SW480 (cell line): Measurements from ENCODE around the gene RBM17.
"Not testable (repeated sequence)": the region's sequence is repeated elsewhere in the genome, so short reads cannot be mapped to it uniquely, and the experiment has no call there.

Experiments used
- DNase-seq: peaks from one replicate; pipeline ENCODE4 v3.0.0-alpha.2; 2016; ENCODE audit warnings: low spot score

Gene RBM17

GRCh38 chr10:6056411-6057135 is 32.3 kb upstream of the RBM17 start:
- no peak for DNase-seq

GRCh38 chr10:6058682-6059475 is 30.0 kb upstream of the RBM17 start:
- no peak for DNase-seq

GRCh38 chr10:6059506-6059905 is 29.3 kb upstream of the RBM17 start:
- no peak for DNase-seq

GRCh38 chr10:6061056-6061455 is 27.8 kb upstream of the RBM17 start:
- DNase-seq = no peak

- no peak for DNase-seq
Measured at GRCh38 chr10:6062101-6062771, 26.6 kb upstream of the RBM17 start, which contains the start of gene IL2RA. TSS of gene IL2RA (minus strand) at chr10:6062367. CDS start at chr10:6062151, 216 bp downstream.

GRCh38 chr10:6064119-6064518 is 24.7 kb upstream of the RBM17 start:
- no peak for DNase-seq

- DNase-seq = not testable (repeated sequence)
Measured at GRCh38 chr10:6064726-6065125, 24.1 kb upstream of the RBM17 start.

- DNase-seq = no peak
Measured at GRCh38 chr10:6065406-6065805, 23.4 kb upstream of the RBM17 start.

- DNase-seq = no peak
Measured at GRCh38 chr10:6065835-6066234, 23.0 kb upstream of the RBM17 start.

GRCh38 chr10:6067457-6067856 is 21.4 kb upstream of the RBM17 start:
- no peak for DNase-seq

GRCh38 chr10:6068006-6068405 is 20.8 kb upstream of the RBM17 start:
- no peak for DNase-seq

GRCh38 chr10:6068422-6068821 is 20.4 kb upstream of the RBM17 start:
- no peak for DNase-seq

- DNase-seq = no peak
Measured at GRCh38 chr10:6069081-6069931, 19.5 kb upstream of the RBM17 start.

- no peak for DNase-seq
Measured at GRCh38 chr10:6070660-6071059, 18.2 kb upstream of the RBM17 start.

- DNase-seq = no peak
Measured at GRCh38 chr10:6071181-6072175, 17.4 kb upstream of the RBM17 start.

- DNase-seq = no peak
Measured at GRCh38 chr10:6072215-6072934, 16.5 kb upstream of the RBM17 start.

- peak; percentile 58 for DNase-seq
Measured at GRCh38 chr10:6074489-6075301, 14.1 kb upstream of the RBM17 start.

GRCh38 chr10:6077071-6077675 is 11.7 kb upstream of the RBM17 start:
- DNase-seq = no peak

GRCh38 chr10:6079044-6079443 is 9.8 kb upstream of the RBM17 start:
- no peak for DNase-seq
